ENCODE measurements around the gene LYZL2.

DNA sequence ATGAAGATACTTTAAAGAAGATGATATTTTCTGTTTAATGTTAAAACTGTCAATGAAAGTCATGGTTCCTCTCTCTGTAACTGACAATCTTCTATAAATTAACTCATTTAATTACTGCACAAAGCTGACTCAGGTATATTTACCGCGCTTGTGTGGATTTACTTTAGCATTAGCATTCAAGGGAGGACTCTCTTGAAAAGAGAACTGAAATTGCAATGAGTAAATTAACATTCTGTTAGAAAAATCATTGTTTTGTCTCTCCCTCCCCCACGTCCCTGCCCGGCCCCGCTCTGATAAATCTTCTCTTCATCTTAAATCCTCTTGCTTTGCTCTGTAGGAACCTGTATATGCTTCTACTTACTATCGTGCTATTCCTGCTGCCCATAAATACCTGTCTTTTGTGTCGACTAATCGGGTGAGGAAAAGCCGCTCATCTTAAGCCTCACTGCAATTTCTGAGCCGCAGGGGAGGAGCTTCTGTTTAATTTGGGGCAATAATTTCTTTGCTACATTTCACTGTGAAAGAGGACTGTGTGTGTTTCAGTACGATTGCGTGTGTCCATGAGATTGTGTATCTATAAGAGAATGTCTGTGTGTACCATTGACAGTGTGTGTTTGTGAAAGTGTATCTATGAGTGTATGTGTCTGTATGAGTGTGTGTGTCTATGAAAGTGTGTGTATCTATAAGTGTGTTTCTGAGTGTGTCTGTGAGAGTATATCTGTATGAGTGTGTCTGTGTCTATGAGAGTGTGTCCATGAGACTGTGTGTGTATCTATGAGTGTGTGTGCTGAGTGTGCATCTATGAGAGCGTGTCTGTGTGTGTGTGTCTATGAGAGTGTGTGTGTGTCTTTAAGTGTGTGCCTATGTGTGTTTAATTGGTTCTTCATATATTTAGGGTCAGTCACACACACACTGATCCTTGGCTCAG, 46.5 kb upstream of the LYZL2 start:
- TF ChIP-seq, protein P1, sequence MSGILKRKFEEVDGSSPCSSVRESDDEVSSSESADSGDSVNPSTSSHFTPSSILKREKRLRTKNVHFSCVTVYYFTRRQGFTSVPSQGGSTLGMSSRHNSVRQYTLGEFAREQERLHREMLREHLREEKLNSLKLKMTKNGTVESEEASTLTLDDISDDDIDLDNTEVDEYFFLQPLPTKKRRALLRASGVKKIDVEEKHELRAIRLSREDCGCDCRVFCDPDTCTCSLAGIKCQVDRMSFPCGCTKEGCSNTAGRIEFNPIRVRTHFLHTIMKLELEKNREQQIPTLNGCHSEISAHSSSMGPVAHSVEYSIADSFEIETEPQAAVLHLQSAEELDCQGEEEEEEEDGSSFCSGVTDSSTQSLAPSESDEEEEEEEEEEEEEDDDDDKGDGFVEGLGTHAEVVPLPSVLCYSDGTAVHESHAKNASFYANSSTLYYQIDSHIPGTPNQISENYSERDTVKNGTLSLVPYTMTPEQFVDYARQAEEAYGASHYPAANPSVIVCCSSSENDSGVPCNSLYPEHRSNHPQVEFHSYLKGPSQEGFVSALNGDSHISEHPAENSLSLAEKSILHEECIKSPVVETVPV (CRISPR knock-in tag; IDR thresholded peaks at IDR 0.05), result no peak
- no peak for TF ChIP-seq RARB (CRISPR knock-in tag; IDR thresholded peaks at IDR 0.05)
- no peak for TF ChIP-seq ARNTL (CRISPR knock-in tag; IDR thresholded peaks at IDR 0.05; ENCODE audit: borderline replicate concordance, low read depth)
